ENCODE data around the gene PGM2.

GRCh38 chr4:37830640-37831039 is 4.2 kb downstream of the PGM2 start:
- TF ChIP-seq EZH2 (IDR thresholded peaks at IDR 0.05; ENCODE audit: insufficient read depth, poor library complexity, severe bottlenecking) (no peak), EZH2phosphoT487 (IDR thresholded peaks at IDR 0.05; ENCODE audit: insufficient read depth, low read depth) (no peak)
